Muscle of arm (tissue), 12 donors: ENCODE data around the gene IFNA21. TPM values are rescaled to one million over a fixed set of nuclear protein-coding genes. Genes with fewer than 3 reads are reported as not detected.
"Not testable (repeated sequence)": the region's sequence is repeated elsewhere in the genome, so short reads cannot be mapped to it uniquely, and the experiment has no call there.

ENCODE experiments used
- DNase-seq: peaks from one replicate; pipeline ENCODE4 v3.0.0-alpha.2; 2013
- polyA plus RNA-seq, 12 donors: library from polyadenylated mRNA; unstranded; fragments of 120-200 nt; gene quantifications; one replicate each; pipeline ENCODE4 v1.2.1, GENCODE V29; 2013; ENCODE audit not compliant: insufficient read length in 12 of 12

The IFNA21 gene
- polyA plus RNA-seq, 12 donors: not detected

GRCh38 chr9:21144603-21145002, 21.9 kb downstream of the IFNA21 start:
- DNase-seq: no peak

- DNase-seq: no peak
Measured at GRCh38 chr9:21141427-21141882, 25.0 kb downstream of the IFNA21 start, which contains the start of gene IFNW1. TSS of gene IFNW1 (minus strand) at chr9:21141832. CDS start at chr9:21141570, 262 bp downstream.

GRCh38 chr9:21137020-21137419, 29.4 kb downstream of the IFNA21 start:
- no peak for DNase-seq

- DNase-seq: no peak
Measured at GRCh38 chr9:21135736-21136135, 30.7 kb downstream of the IFNA21 start.

GRCh38 chr9:21128186-21128585, 38.3 kb downstream of the IFNA21 start:
- DNase-seq: not testable (repeated sequence)

- DNase-seq: no peak
Measured at GRCh38 chr9:21121595-21122251, 44.7 kb downstream of the IFNA21 start.

- no peak for DNase-seq
Measured at GRCh38 chr9:21121079-21121478, 45.4 kb downstream of the IFNA21 start.

GRCh38 chr9:21119093-21119770, 47.2 kb downstream of the IFNA21 start:
- DNase-seq: no peak

Other genes starting within 250 kb of the IFNA21 start
- gene HACD4, start 135.0 kb downstream of the IFNA21 start, polyA plus RNA-seq: 1 to 10 TPM in 11 of 12 donors, not detected in 1; 1.0 to 6.7 (median 1.5) TPM
- not detected for gene IFNB1, start 88.7 kb downstream of the IFNA21 start, polyA plus RNA-seq
- gene IFNW1, start 24.8 kb downstream of the IFNA21 start, polyA plus RNA-seq: not detected
- gene IFNA4, start 20.9 kb upstream of the IFNA21 start, polyA plus RNA-seq: not detected
- gene IFNA7, start 35.5 kb upstream of the IFNA21 start, polyA plus RNA-seq: not detected
- not detected for gene IFNA10, start 40.5 kb upstream of the IFNA21 start, polyA plus RNA-seq
- gene IFNA16, start 50.7 kb upstream of the IFNA21 start, polyA plus RNA-seq: not detected
- gene IFNA17, start 61.6 kb upstream of the IFNA21 start, polyA plus RNA-seq: not detected
- not detected for gene IFNA14, start 73.3 kb upstream of the IFNA21 start, polyA plus RNA-seq
- gene IFNA5, start 138.7 kb upstream of the IFNA21 start, polyA plus RNA-seq: not detected
- gene KLHL9, start 168.7 kb upstream of the IFNA21 start, polyA plus RNA-seq: 10 to 100 TPM in 11 of 12 donors, not detected in 1; 20.0 to 33.8 (median 24.1) TPM
- not detected for gene IFNA6, start 184.2 kb upstream of the IFNA21 start, polyA plus RNA-seq
- gene IFNA13, start 201.4 kb upstream of the IFNA21 start, polyA plus RNA-seq: not detected
- not detected for gene IFNA2, start 218.7 kb upstream of the IFNA21 start, polyA plus RNA-seq
- not detected for gene IFNA8, start 242.5 kb upstream of the IFNA21 start, polyA plus RNA-seq